A673 (cell line): ENCODE measurements around the gene ELOVL6.

Experiments
- CTCF ChIP-seq: fragments of 300-800, 200-600 bp; sonication (generic); conservative IDR thresholded peaks from 2 replicates; pipeline ENCODE4 v1.5.1; 2017; ENCODE audit warnings: low read depth, mild to moderate bottlenecking, antibody characterized with exemption, low read length, moderate library complexity, mixed read lengths
- EZH2 ChIP-seq: fragments of 200-600 bp; sonication (generic); IDR thresholded peaks from 2 replicates; pipeline ENCODE4 v1.6.1; 2017; ENCODE audit warnings: borderline replicate concordance, low read depth, mild to moderate bottlenecking, mixed read lengths, antibody characterized with exemption, low read length; ENCODE audit not compliant: poor library complexity, severe bottlenecking

GRCh38 chr4:110108422-110108821 is 90.0 kb downstream of the ELOVL6 start:
- TF ChIP-seq CTCF (no peak), EZH2 (no peak)
